Smooth muscle cell (in vitro differentiated cells): Measurements from ENCODE around the gene TTN. TPM values are rescaled to one million over a fixed set of nuclear protein-coding genes. Genes with fewer than 3 reads are reported as not detected.
"Not testable (repeated sequence)": the region's sequence is repeated elsewhere in the genome, so short reads cannot be mapped to it uniquely, and the experiment has no call there.

Source experiments
- DNase-seq: peaks from one replicate; lab custom pipeline; 2025; ENCODE audit not compliant: unreplicated experiment; lab: John Stamatoyannopoulos, UW
- H2AFZ ChIP-seq: fragments of 200-600 bp; sonication (generic); 2 replicates; pipeline ENCODE4 v1.6.0; 2016; ENCODE audit warnings: antibody characterized with exemption, low read depth, mild to moderate bottlenecking
- H3F3A ChIP-seq: fragments of 200-600 bp; sonication (generic); 2 replicates; pipeline ENCODE4 v1.6.0; 2017; ENCODE audit warnings: antibody characterized with exemption, low read depth
- H3K27ac ChIP-seq: fragments of 200-600 bp; sonication (generic); 2 replicates; pipeline ENCODE4 v1.5.1; 2016; ENCODE audit warnings: low read depth, mild to moderate bottlenecking
- H3K27me3 ChIP-seq: fragments of 200-600 bp; sonication (generic); 2 replicates; pipeline ENCODE4 v1.6.1; 2016; ENCODE audit warnings: low read depth, mild to moderate bottlenecking
- H3K36me3 ChIP-seq: fragments of 200-600 bp; sonication (generic); 2 replicates; pipeline ENCODE4 v1.5.1; 2016; ENCODE audit warnings: low read depth
- H3K4me1 ChIP-seq: fragments of 200-600 bp; sonication (generic); 2 replicates; pipeline ENCODE4 v1.5.1; 2016; ENCODE audit warnings: low read depth
- H3K4me2 ChIP-seq: fragments of 200-600 bp; sonication (generic); 2 replicates; pipeline ENCODE4 v1.6.0; 2016; ENCODE audit warnings: mild to moderate bottlenecking
- H3K4me3 ChIP-seq: fragments of 200-600 bp; sonication (generic); 2 replicates; pipeline ENCODE4 v1.5.1; 2016; ENCODE audit warnings: mild to moderate bottlenecking
- H3K79me2 ChIP-seq: fragments of 200-600 bp; sonication (generic); 2 replicates; pipeline ENCODE4 v1.6.0; 2016; ENCODE audit warnings: low read depth, mild to moderate bottlenecking
- H3K9ac ChIP-seq: fragments of 200-600 bp; sonication (generic); 2 replicates; pipeline ENCODE4 v1.6.0; 2016; ENCODE audit warnings: low read depth
- H3K9me3 ChIP-seq: fragments of 200-600 bp; sonication (generic); replicated peaks from 2 replicates; pipeline ENCODE4 v1.5.1; 2016; ENCODE audit warnings: low read depth
- H4K20me1 ChIP-seq: fragments of 200-600 bp; sonication (generic); 2 replicates; pipeline ENCODE4 v1.6.0; 2016; ENCODE audit warnings: low read depth
- CTCF ChIP-seq: fragments of 200-600 bp; sonication (generic); IDR thresholded peaks from 2 replicates; pipeline ENCODE4 v1.5.1; 2017; ENCODE audit warnings: borderline replicate concordance, mild to moderate bottlenecking, antibody characterized with exemption; ENCODE audit not compliant: insufficient read depth, poor library complexity, severe bottlenecking
- WGBS: methylation state at CpG from one replicate; pipeline ENCODE4 v1.1.7; 2016; ENCODE audit warnings: low lambda C conversion rate; 5-methylcytosine and 5-hydroxymethylcytosine counted together
- polyA plus RNA-seq: library from polyadenylated mRNA; unstranded; fragments of >200 nt; fragmentation: Nextera tagmentation; extraction: Ambion mirVana; gene quantifications from 2 replicates; pipeline ENCODE4 v1.2.1, GENCODE V29; 2016
- total RNA-seq: library from RNA; depleted of rRNA; stranded (reverse); fragments of >200 nt; gene quantifications from 2 replicates; pipeline ENCODE4 v1.2.3, GENCODE V29; 2014

Gene TTN
- total and polyA plus RNA-seq, 2 experiments from 2014 or later: 0.25 TPM; not detected in 1

DNA sequence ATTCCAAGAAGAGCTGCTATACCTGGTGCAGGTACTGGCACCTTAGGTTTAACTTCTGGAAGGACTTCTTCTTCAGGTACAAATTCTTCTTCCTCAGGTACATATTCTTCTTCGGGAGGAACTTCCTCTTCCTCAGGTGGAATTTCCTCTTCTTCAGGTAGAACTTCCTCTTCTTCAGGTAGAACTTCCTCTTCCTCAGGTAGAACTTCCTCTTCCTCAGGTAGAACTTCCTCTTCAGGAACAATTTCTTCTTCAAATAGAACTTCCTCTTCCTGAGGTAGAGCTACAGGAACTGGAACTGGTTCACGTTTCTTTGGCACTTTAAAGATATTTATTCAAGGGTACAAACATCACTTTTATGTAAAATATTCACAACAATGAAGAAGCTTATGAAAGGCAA lies 129.6 kb downstream of the TTN start:
- WGBS: 89% methylated on average over 2 of the region's 2 CpGs
- DNase-seq: no peak

GRCh38 chr2:178676046-178676445 lies 131.2 kb downstream of the TTN start:
- Histone ChIP-seq H3K4me1 (no peaks in the 10 kb centered on the region), H2AFZ (no peak overlapping the region), H4K20me1 (no peaks in the 10 kb centered on the region), H3K9me3 (no peaks in the 10 kb centered on the region), H3K4me2 (no peak overlapping the region), H3K36me3 (no peaks in the 10 kb centered on the region), H3K9ac (no peak overlapping the region), H3K4me3 (no peak overlapping the region), H3K27ac (no peak overlapping the region), H3K79me2 (no peaks in the 10 kb centered on the region), H3F3A (no peaks in the 10 kb centered on the region), H3K27me3 (no peaks in the 10 kb centered on the region)
- WGBS: 90% methylated on average over 5 of the region's 5 CpGs
- TF ChIP-seq CTCF: no peak
- DNase-seq: no peak

More for the DNA sequence above, 129.6 kb downstream of the TTN start:
- H4K20me1 ChIP-seq: no peaks in the 10 kb centered on the region
- no peak overlapping the region for H3K27ac ChIP-seq
- no peak for TF ChIP-seq CTCF
- no peaks in the 10 kb centered on the region for H3K27me3 ChIP-seq
- H3K79me2 ChIP-seq: no peaks in the 10 kb centered on the region
- H3K9ac ChIP-seq: no peak overlapping the region
- no peak overlapping the region for H2AFZ ChIP-seq
- no peaks in the 10 kb centered on the region for H3F3A ChIP-seq
- H3K4me3 ChIP-seq: no peak overlapping the region
- H3K36me3 ChIP-seq: no peaks in the 10 kb centered on the region
- no peak overlapping the region for H3K4me2 ChIP-seq
- H3K4me1 ChIP-seq: no peaks in the 10 kb centered on the region
- H3K9me3 ChIP-seq: no peaks in the 10 kb centered on the region

GRCh38 chr2:178674122-178674521 lies 133.1 kb downstream of the TTN start:
- H3K4me2 ChIP-seq: no peak overlapping the region
- no peak overlapping the region for H3K27ac ChIP-seq
- H3K36me3 ChIP-seq: no peaks in the 10 kb centered on the region
- no peaks in the 10 kb centered on the region for H3K4me1 ChIP-seq
- no peaks in the 10 kb centered on the region for H3K27me3 ChIP-seq
- H2AFZ ChIP-seq: no peak overlapping the region
- no peak for TF ChIP-seq CTCF
- H4K20me1 ChIP-seq: no peaks in the 10 kb centered on the region
- no peak overlapping the region for H3K9ac ChIP-seq
- H3K79me2 ChIP-seq: no peaks in the 10 kb centered on the region
- no peaks in the 10 kb centered on the region for H3K9me3 ChIP-seq
- no peak overlapping the region for H3K4me3 ChIP-seq
- WGBS: 79% methylated on average over 4 of the region's 4 CpGs
- H3F3A ChIP-seq: no peaks in the 10 kb centered on the region
- no peak for DNase-seq

DNA sequence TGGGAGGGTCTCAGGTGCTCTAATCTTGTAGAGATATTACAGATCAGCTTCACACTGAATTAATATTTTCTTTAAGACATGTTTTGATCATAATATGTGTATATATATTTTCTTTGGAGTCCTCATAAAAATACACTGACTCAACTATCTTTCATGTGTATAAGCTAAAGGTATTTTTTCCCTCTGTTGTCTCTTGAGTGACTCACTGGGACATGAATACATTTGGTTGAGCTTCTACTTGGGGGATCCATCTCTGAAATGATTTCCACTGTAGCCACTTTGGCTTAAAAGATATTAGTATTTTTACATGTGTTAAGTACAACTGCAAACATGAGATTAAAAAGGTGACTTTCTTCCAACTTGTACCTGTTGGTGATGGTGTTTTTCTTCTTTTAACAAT lies 140.8 kb downstream of the TTN start:
- Histone ChIP-seq H3K27ac (no peak overlapping the region), H3F3A (no peaks in the 10 kb centered on the region), H2AFZ (no peak overlapping the region), H3K4me1 (no peaks in the 10 kb centered on the region), H4K20me1 (no peaks in the 10 kb centered on the region), H3K79me2 (no peaks in the 10 kb centered on the region), H3K4me3 (no peak overlapping the region), H3K9ac (no peak overlapping the region), H3K9me3 (no peaks in the 10 kb centered on the region), H3K27me3 (no peaks in the 10 kb centered on the region), H3K4me2 (no peak overlapping the region), H3K36me3 (no peaks in the 10 kb centered on the region)
- no peak for TF ChIP-seq CTCF
- DNase-seq: no peak

- not testable (repeated sequence) for H3F3A ChIP-seq, H3K27me3 ChIP-seq
- 89% methylated on average over 3 of the region's 8 CpGs for WGBS
Observed at GRCh38 chr2:178658480-178658879, 148.7 kb downstream of the TTN start.

More at GRCh38 chr2:178658480-178658879, 148.7 kb downstream of the TTN start:
- H3K9ac ChIP-seq, H3K4me1 ChIP-seq, H3K79me2 ChIP-seq, H3K36me3 ChIP-seq, H3K4me2 ChIP-seq, H4K20me1 ChIP-seq, H2AFZ ChIP-seq, H3K27ac ChIP-seq, DNase-seq, H3K4me3 ChIP-seq, H3K9me3 ChIP-seq: not testable (repeated sequence)
